Effector memory CD8-positive, alpha-beta T cell (primary cell): ENCODE measurements around the gene SRPK2.
A peak's percentile ranks its signal among the peaks of the same experiment; 100 is the strongest.
"Not testable (repeated sequence)": the region's sequence is repeated elsewhere in the genome, so short reads cannot be mapped to it uniquely, and the experiment has no call there.

Experiments used
- ATAC-seq: fragments of 150-1000 bp; cut with Tn5 transposase; replicated peaks from 2 replicates; pipeline ENCODE4 v1.10.0; 2021; ENCODE audit warnings: mild to moderate bottlenecking, moderate library complexity
- DNase-seq, 3 experiments: peaks; one replicate each; pipeline ENCODE4 v3.0.0; 2021
- H3K27ac Mint-ChIP-seq, 2 donors: one replicate each; pipeline ENCODE4 v1.8.0; 2022; ENCODE audit warnings: mild to moderate bottlenecking in 2 of 2, mixed read lengths in 2 of 2, moderate library complexity in 2 of 2
- H3K27me3 Mint-ChIP-seq, 2 donors: one replicate each; pipeline ENCODE4 v1.8.0; 2022; ENCODE audit warnings: mixed read lengths in 2 of 2
- H3K36me3 Mint-ChIP-seq: one replicate; pipeline ENCODE4 v1.8.0; 2022; ENCODE audit warnings: mild to moderate bottlenecking, moderate library complexity, mixed read lengths; ENCODE audit not compliant: insufficient read depth
- H3K4me1 Mint-ChIP-seq, 2 donors: one replicate each; pipeline ENCODE4 v1.8.0; 2022; ENCODE audit warnings: low read depth in 2 of 2, mixed read lengths in 2 of 2
- H3K4me3 Mint-ChIP-seq, 2 donors: one replicate each; pipeline ENCODE4 v1.8.0; 2022; ENCODE audit warnings: mild to moderate bottlenecking in 2 of 2, mixed read lengths in 2 of 2, moderate library complexity in 2 of 2
- H3K9me3 Mint-ChIP-seq, 2 donors: one replicate each; pipeline ENCODE4 v1.8.0; 2022; ENCODE audit warnings: mixed read lengths in 2 of 2

Gene SRPK2

GRCh38 chr7:105270117-105270516 lies 118.6 kb downstream of the SRPK2 start:
- DNase-seq (no peak), ATAC-seq (no peak)
- H3K27ac Mint-ChIP-seq: peak overlapping the region; percentile 1 to 82
- peak overlapping the region; percentile 77 to 85 for H3K4me3 Mint-ChIP-seq
- peaks cover 35 to 68% of the 10 kb centered on the region in 2 donors for H3K4me1 Mint-ChIP-seq
- H3K9me3 Mint-ChIP-seq: no peaks in the 10 kb centered on the region
- H3K36me3 Mint-ChIP-seq: no peaks in the 10 kb centered on the region
- H3K27me3 Mint-ChIP-seq: no peaks in the 10 kb centered on the region

- peak overlapping the region; percentile 77 to 85 for H3K4me3 Mint-ChIP-seq
- no peaks in the 10 kb centered on the region for H3K27me3 Mint-ChIP-seq
- DNase-seq: no peak
- H3K4me1 Mint-ChIP-seq: peaks cover 37 to 68% of the 10 kb centered on the region in 2 donors
- ATAC-seq: peak; percentile 21
- H3K27ac Mint-ChIP-seq: peak overlapping the region; percentile 73 to 82
- H3K9me3 Mint-ChIP-seq: no peaks in the 10 kb centered on the region
- no peaks in the 10 kb centered on the region for H3K36me3 Mint-ChIP-seq
These were observed 119.3 kb downstream of the SRPK2 start for GRCh38 chr7:105269397-105269796.

- Mint-ChIP-seq H3K4me3 (peak overlapping the region; percentile 77 to 85), H3K27me3 (no peaks in the 10 kb centered on the region), H3K36me3 (no peaks in the 10 kb centered on the region), H3K4me1 (peaks cover 40 to 69% of the 10 kb centered on the region in 2 donors), H3K9me3 (no peaks in the 10 kb centered on the region), H3K27ac (peak overlapping the region; percentile 73 to 82)
- DNase-seq (peak in 1 of 3 experiments; percentile 2), ATAC-seq (peak; percentile 71)
These were observed 120.0 kb downstream of the SRPK2 start for GRCh38 chr7:105268511-105269392.

- Mint-ChIP-seq H3K4me1 (peaks cover 44 to 69% of the 10 kb centered on the region in 2 donors), H3K36me3 (no peaks in the 10 kb centered on the region), H3K4me3 (peak overlapping the region; percentile 77 to 85), H3K27me3 (no peaks in the 10 kb centered on the region), H3K27ac (peak overlapping the region; percentile 73 to 82), H3K9me3 (no peaks in the 10 kb centered on the region)
- no peak for DNase-seq
- ATAC-seq: peak; percentile 52
These were observed 120.7 kb downstream of the SRPK2 start for GRCh38 chr7:105268056-105268455.

- DNase-seq (no peak), ATAC-seq (peak; percentile 63)
- peaks cover 40 to 70% of the 10 kb centered on the region in 2 donors for H3K4me1 Mint-ChIP-seq
- no peaks in the 10 kb centered on the region for H3K9me3 Mint-ChIP-seq
- H3K27me3 Mint-ChIP-seq: no peaks in the 10 kb centered on the region
- peak overlapping the region; percentile 74 to 85 for H3K4me3 Mint-ChIP-seq
- no peaks in the 10 kb centered on the region for H3K36me3 Mint-ChIP-seq
- H3K27ac Mint-ChIP-seq: peak overlapping the region; percentile 68 to 72
These were observed 121.5 kb downstream of the SRPK2 start for GRCh38 chr7:105267244-105267643.

- Mint-ChIP-seq H3K27ac (peak overlapping the region; percentile 4), H3K9me3 (no peaks in the 10 kb centered on the region), H3K4me3 (no peak overlapping the region), H3K36me3 (no peaks in the 10 kb centered on the region), H3K4me1 (peaks cover 29 to 55% of the 10 kb centered on the region in 2 donors), H3K27me3 (no peaks in the 10 kb centered on the region)
- DNase-seq (no peak), ATAC-seq (no peak)
These were observed 124.0 kb downstream of the SRPK2 start for GRCh38 chr7:105264707-105265106.

- Mint-ChIP-seq H3K27me3 (no peaks in the 10 kb centered on the region), H3K4me1 (peaks cover 36 to 56% of the 10 kb centered on the region in 2 donors), H3K4me3 (no peak overlapping the region), H3K9me3 (no peaks in the 10 kb centered on the region), H3K27ac (no peak overlapping the region), H3K36me3 (no peaks in the 10 kb centered on the region)
- no peak for ATAC-seq
- no peak for DNase-seq
These were observed 127.0 kb downstream of the SRPK2 start for GRCh38 chr7:105261689-105262088.

GRCh38 chr7:105260201-105260871 lies 128.4 kb downstream of the SRPK2 start:
- not testable (repeated sequence) for H3K4me3 Mint-ChIP-seq, ATAC-seq, H3K36me3 Mint-ChIP-seq, H3K27ac Mint-ChIP-seq, DNase-seq, H3K27me3 Mint-ChIP-seq, H3K9me3 Mint-ChIP-seq
- H3K4me1 Mint-ChIP-seq: peaks cover 43 to 57% of the 10 kb centered on the region in 2 donors

- H3K4me3 Mint-ChIP-seq: not testable (repeated sequence)
- H3K4me1 Mint-ChIP-seq: peaks cover 36 to 46% of the 10 kb centered on the region in 2 donors
These were observed 129.8 kb downstream of the SRPK2 start for GRCh38 chr7:105258919-105259318.

GRCh38 chr7:105257338-105257737 lies 131.4 kb downstream of the SRPK2 start:
- peak overlapping the region in 1 of 2 donors; percentile 73 for H3K27ac Mint-ChIP-seq
- H3K4me3 Mint-ChIP-seq: peak overlapping the region in 1 of 2 donors; percentile 22

More at GRCh38 chr7:105258919-105259318, 129.8 kb downstream of the SRPK2 start:
- H3K27me3 Mint-ChIP-seq, H3K9me3 Mint-ChIP-seq, H3K27ac Mint-ChIP-seq, ATAC-seq, DNase-seq, H3K36me3 Mint-ChIP-seq: not testable (repeated sequence)

GRCh38 chr7:105256761-105257231 lies 131.9 kb downstream of the SRPK2 start:
- Mint-ChIP-seq H3K36me3 (peaks cover 4% of the 10 kb centered on the region), H3K4me3 (peak overlapping the region in 1 of 2 donors; percentile 52), H3K9me3 (no peaks in the 10 kb centered on the region), H3K27ac (peak overlapping the region; percentile 53 to 81), H3K4me1 (peaks cover 39 to 51% of the 10 kb centered on the region in 2 donors), H3K27me3 (no peaks in the 10 kb centered on the region)
- ATAC-seq (no peak), DNase-seq (no peak)

More at GRCh38 chr7:105257338-105257737, 131.4 kb downstream of the SRPK2 start:
- no peaks in the 10 kb centered on the region for H3K9me3 Mint-ChIP-seq
- peaks cover 4% of the 10 kb centered on the region for H3K36me3 Mint-ChIP-seq
- no peaks in the 10 kb centered on the region for H3K27me3 Mint-ChIP-seq
- peaks cover 36 to 47% of the 10 kb centered on the region in 2 donors for H3K4me1 Mint-ChIP-seq
- DNase-seq: no peak
- peak; percentile 24 for ATAC-seq

GRCh38 chr7:105250706-105251105 lies 138.0 kb downstream of the SRPK2 start:
- peaks cover 16 to 36% of the 10 kb centered on the region in 2 donors for H3K4me1 Mint-ChIP-seq

GRCh38 chr7:105250239-105250638 lies 138.5 kb downstream of the SRPK2 start:
- Mint-ChIP-seq H3K36me3 (peaks cover 10% of the 10 kb centered on the region), H3K27ac (peak overlapping the region in 1 of 2 donors; percentile 54), H3K9me3 (no peaks in the 10 kb centered on the region), H3K27me3 (no peaks in the 10 kb centered on the region), H3K4me1 (peaks cover 14 to 34% of the 10 kb centered on the region in 2 donors), H3K4me3 (no peak overlapping the region)
- ATAC-seq (no peak), DNase-seq (no peak)

More at GRCh38 chr7:105250706-105251105, 138.0 kb downstream of the SRPK2 start:
- no peak for DNase-seq
- ATAC-seq: no peak
- peak overlapping the region in 1 of 2 donors; percentile 54 for H3K27ac Mint-ChIP-seq
- no peaks in the 10 kb centered on the region for H3K9me3 Mint-ChIP-seq
- no peak overlapping the region for H3K4me3 Mint-ChIP-seq
- no peaks in the 10 kb centered on the region for H3K27me3 Mint-ChIP-seq
- H3K36me3 Mint-ChIP-seq: peaks cover 14% of the 10 kb centered on the region
